Measurements from ENCODE around the gene ASB7.
"Not testable (repeated sequence)": the region's sequence is repeated elsewhere in the genome, so short reads cannot be mapped to it uniquely, and the experiment has no call there.

The ASB7 gene

DNA sequence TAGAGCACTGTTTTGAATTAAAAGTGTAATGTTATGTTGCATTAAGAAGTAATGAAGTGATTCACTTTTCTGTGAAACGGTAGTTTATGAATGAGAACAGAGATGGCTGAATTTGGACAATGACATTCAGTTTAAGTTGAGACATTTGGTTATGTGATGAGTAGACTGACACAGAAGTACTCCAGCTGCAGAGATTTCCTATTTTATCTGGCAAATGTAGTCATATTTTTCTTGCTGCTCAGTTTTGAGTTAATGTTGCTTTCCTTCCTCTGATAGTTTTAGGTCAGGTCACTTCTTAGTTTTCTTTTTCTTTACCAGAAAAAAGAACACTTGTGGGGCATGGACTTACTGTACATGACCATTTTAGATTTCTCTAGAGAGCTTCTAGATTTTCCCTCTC lies 51.2 kb downstream of the ASB7 start:
- DNase-seq, result no peak

DNA sequence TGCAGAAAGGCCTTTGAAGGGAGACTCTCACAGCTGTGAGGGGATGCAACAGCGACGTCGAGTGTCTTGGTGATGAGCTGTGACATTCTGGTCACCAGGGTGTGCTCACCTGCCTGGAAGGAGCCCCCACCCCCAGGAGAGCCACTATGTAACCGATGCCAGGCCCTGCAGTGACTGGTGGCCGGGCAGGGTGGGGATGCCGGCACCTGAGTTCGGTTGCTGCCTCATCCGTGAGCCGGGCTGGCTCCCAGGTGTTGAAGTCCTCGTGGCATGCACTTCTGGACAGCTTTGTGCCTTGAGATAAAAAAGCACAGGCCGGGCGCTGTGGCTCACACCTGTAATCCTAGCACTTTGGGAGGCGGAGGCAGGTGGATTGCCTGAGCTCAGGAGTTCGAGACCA lies 56.5 kb downstream of the ASB7 start:
- DNase-seq, result no peak

DNA sequence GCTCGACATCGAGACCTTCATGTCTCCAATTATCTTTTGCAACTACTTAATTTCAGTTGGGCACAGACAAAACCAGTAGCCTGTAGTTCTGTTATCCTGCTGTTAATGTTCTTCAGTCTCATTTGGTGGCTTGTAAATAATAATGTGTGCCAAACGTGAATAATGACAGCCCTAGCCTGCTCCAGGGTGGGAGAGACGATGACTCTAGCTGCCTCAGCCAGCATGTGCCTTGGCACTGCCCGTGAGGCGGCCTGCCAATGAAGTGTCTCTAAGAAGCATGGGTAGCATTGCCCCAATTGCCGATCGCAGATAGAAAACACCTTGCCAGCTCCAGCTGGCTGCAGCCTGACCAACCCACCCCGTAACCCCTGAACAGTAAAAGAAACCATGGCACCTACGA lies 58.8 kb downstream of the ASB7 start:
- DNase-seq, result no peak

GRCh38 chr15:100663086-100663914 lies 60.9 kb downstream of the ASB7 start:
- DNase-seq, result no peak

- DNase-seq, result no peak
Observed at GRCh38 chr15:100663915-100664281, 61.5 kb downstream of the ASB7 start.

- DNase-seq, result no peak
Observed at GRCh38 chr15:100665570-100665969, 63.2 kb downstream of the ASB7 start.

- no peak for DNase-seq
Observed at GRCh38 chr15:100667405-100668347, 65.3 kb downstream of the ASB7 start.

DNA sequence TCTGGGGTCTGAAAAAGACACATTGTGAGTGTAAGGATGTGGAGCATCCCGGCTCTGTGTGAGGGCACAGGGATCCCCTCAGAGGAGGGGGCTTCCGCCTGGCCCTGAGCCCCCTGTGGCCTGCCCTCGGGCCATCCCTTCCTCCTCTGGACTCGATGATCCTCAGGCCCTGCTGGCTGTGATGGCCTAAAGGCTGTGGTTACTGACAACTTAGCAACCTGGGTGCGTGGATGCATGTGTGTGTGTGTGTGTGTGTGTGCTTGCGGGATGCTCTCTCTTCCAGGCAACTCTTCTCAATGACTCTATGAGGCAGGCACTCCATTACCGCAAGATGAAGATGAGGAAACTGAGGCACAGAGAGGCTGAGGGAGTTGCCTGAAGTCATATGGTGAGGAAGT lies 66.0 kb downstream of the ASB7 start:
- no peak for DNase-seq

GRCh38 chr15:100669260-100669659 lies 66.9 kb downstream of the ASB7 start:
- no peak for DNase-seq

DNA sequence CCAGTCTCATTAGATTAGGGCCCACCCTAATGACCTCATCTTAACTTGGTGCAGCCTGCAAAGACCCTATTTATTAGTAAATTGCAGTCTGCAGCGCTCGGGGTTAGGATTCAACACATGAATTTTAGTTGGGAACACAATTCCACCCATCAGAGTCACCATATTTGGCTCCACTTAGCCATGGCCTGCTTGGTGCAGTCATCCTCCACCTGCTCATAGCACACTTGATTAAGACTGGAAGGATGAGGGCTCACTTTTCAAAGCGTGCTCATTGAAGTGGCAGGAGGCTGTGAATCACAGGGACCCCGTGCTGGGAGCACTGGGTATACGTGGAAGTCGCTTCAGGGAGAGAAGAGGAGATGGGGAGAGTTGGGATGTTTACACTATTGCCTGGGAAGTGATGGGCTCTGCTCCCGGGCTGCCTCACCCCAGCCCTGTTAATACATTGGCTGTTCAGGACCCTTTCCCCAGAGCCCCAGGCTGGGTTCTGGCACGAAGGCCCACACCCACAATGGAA lies 68.2 kb downstream of the ASB7 start:
- DNase-seq, result no peak

GRCh38 chr15:100671124-100671680 lies 68.8 kb downstream of the ASB7 start:
- no peak for DNase-seq

DNA sequence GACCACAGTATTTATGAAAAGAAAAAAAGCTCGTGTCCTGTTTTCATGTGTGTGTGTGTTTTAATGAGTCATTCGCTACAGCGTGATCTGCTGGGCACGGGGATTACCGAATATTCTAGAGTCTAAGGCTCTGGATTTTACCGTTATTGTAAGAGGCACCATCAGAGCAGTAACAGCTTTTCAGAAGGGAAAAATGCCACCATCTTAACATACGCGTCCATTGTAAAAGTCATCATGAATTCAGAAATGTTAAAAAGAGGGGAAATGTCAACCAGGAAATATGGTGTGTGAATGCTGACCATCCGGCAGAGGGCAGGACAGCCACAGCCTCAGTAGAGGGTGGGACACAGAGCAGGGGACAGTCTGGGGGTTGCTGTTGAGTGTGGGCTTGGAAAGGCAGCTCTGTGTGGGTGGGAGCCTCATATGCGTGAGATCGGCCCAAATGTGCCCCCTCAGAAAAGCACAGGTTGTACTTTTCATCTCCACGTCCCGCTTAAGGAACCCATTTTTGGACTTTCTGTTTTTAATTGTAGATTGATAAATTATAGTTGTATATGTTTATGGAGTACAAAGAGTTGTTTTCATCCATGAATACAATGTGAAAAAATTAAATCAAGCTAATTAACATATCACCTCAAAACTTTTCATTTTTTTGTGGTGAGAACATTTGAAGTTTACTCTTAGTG lies 69.6 kb downstream of the ASB7 start:
- DNase-seq, result no peak

- no peak for DNase-seq
Observed at GRCh38 chr15:100672959-100673358, 70.6 kb downstream of the ASB7 start.

- not testable (repeated sequence) for DNase-seq
Observed at GRCh38 chr15:100679151-100679550, 76.8 kb downstream of the ASB7 start.

DNA sequence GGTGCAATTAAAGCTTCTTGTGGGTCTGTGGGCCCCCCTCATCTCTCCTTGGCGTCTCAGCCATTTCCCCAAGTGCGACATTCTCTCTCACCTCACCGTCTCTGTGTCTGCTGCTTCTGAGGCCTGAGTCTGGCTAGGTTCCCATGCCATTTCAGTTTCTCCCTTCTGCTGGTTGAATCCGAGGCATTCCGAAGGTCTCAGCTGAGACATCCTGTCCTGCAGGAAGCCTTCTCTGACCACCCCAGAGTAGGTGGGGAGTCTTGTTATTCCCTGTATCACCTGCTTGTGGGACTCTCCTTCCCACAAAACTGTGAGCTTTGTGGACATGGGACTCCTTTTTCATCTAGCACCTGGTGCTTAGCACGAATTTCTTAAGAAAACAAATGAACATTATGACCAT lies 78.3 kb downstream of the ASB7 start:
- no peak for DNase-seq

DNA sequence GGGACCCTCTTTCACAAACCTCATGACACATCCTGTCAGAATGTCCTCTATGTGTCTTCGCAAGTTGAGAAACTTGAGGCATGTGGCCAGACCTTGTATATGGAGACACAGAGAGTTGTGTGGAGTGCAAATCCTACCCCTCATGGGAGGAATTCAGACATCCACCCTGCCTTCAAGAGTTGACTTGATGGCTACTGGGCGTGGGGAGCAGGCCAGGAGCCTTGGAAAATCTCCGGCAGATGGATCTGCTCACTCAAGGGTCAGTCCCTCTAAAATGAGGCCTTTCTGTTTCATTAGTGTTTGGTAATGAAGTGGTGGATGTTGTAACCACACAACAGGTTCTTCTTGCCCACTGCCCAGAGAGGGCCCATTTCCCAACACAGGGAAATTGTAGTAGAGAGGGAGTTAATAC lies 79.0 kb downstream of the ASB7 start:
- DNase-seq, result no peak

DNA sequence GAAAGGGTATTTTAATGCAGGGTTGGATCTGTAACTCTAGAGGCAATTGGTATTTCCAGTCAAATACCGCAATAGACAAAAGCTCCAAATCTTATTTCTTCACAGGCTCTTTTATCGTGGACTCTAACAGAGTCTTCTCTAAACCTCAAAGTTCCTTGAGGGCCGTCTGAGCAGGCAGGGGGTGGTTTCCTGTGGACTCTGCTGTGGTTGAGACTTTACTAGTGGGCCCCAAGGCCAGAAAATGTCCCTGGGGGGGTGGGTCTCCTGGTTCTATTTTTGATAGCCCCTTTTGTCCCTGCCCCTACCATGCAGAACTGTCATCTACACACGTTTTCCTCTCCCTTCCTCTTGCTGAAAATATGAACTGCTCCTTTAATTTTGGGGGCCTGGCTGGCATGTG lies 80.1 kb downstream of the ASB7 start:
- no peak for DNase-seq

DNA sequence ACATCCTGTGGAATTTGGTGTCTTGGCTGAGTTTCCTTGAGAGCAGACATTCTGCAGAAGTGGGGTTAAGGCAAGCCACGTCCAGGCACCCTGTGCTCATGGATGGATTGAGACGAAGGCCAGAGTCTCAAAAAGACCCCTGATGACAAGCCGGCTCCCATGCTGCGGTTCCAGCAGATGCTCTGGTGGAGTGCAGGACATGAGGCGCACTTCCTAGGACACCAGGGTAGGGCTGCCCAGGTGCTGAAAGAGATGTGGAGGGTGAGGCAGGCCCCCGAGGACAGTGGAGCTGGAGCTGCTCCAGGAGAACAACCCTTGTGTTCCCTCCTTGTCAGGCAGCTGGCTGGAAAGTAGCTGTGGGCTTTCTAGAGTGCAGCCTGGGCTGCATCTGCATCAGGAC lies 81.0 kb downstream of the ASB7 start:
- DNase-seq, result no peak

- DNase-seq, result no peak
Observed at GRCh38 chr15:100684591-100684990, 82.2 kb downstream of the ASB7 start.

DNA sequence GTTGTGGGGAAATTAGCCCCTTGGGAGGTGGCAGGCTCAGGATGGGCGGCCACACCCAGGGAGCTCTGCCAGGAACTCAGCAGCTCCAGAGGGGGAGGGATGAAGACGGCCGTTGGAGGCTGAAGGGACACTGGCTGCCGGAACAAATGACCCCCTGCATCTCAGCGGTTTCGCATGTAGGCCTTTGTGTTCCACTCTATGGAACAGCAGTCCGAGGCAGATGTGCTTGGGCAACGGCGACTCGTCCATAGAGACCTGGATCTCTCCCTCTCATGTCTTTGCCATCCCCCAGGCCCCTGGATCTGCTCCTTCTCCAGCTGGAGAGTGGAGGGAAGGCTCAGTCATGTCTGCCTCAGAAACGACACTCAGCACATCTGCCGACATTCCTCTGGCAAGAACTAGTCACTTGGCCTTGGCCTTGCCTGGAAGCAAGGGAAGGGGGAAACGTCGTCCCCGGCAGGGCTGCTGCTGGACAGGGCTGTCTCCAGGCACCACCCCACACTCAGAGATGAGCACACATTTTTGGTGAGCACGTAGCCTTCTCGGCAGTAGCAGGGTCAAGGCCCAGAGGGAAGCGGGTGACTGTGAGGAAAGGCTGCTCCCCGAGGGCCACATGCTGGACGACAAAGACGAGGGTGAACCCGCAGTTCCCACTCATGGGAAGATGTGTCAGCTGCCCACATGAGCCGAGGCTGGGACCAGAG lies 83.8 kb downstream of the ASB7 start:
- no peak for DNase-seq

- DNase-seq, result no peak
Observed at GRCh38 chr15:100686725-100687473, 84.5 kb downstream of the ASB7 start.

Data from activated effector memory CD4-positive, alpha-beta T cell treated with anti-CD3 and anti-CD28 coated beads, Interleukin-2, amount 50 U/mL, for 16 hours (primary cell).